Amygdala (tissue), 56 donors: ENCODE results near the gene ZGPAT.

Source experiments
- DNase-seq, 56 donors: peaks; one replicate each; lab custom pipeline; 2025; lab: John Stamatoyannopoulos, UW

The ZGPAT gene

DNA sequence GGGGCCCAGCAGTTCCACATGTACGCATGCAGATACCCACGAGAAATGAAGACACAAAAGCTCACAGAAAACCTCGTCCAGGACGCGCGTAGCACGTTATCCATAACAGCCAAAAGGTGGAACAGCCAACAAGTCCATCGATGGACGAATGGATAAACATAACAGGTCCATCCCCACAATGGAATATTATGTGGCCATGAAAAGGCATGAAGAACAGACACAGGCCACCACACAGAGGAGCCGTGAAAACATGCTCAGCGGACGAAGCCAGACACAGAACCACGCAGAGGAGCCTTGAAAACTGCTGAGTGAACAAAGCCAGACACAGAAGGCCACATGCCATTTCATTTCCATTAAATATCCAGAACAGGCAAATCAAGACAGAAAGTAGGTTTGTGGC lies 69.8 kb downstream of the ZGPAT start:
- no peak for DNase-seq

DNA sequence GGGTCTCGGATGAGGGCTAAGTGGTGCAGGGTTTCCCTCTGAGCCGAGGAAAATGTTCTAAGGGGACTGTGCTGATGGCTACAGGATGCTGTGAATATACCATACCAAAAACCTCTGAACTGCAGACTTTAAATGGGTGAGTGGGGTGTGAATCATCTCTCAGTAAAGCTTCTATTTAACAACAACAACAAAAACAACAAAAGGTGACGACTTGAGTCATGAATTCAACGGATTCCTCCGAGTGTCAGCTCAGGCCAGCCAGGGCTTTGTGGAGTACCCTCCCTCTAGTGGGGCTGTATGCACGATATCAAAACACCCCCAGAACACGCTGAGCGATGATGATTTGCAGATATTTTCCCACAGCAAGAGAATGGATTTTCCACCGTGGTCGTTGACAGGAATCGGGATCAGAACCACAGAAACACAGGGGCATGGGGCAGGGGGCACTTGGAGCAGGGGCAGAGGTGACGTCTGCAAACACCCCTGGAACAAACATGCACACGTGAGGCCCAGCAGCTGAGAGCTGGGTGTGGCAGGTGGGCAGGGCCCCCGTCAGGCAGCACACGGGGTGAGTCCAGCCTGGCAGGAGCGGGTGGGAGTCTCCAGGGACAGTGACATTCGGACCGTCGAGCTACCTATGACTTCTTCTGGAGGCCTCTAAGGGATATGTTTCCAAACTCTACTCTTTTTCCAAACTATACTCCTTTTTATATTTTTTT lies 70.4 kb downstream of the ZGPAT start:
- DNase-seq = no peak

DNA sequence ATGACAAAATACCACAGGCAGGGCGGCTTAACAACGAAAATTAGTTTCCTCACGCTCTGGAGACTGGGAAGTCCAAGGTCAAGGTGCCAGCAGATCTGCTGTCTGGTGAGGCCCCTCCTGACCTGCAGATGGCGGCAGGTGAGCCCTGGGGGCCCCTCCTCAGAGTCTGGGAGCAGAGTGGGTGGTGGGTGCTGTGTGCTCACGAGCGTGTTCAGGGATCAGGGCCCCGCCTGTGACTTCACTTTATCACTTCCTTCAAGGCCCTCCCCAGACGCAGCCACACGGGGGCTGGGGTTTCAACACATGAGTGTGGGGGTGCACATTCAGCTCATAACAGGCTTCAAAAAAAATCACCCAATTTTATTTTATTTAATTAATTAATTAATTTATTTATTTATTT lies 71.0 kb downstream of the ZGPAT start:
- no peak for DNase-seq

DNA sequence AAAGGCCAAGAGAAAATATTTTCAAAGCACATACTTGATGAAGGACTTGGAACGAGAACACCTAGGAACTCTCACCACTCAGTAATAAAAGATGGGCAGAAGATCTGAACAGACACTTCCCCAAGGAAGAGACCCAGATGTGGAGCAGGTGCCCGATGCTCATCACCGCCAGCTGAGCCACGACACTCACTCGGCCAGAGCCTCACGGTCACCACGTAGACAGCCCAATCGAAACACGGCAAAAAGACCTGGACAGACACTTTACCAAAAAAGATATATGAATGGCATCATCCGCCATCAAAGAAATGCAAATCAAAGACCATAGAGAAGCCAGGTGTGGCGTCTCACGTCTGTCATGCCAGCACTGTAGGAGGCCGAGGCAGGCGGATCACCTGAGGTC lies 73.3 kb downstream of the ZGPAT start:
- no peak for DNase-seq

DNA sequence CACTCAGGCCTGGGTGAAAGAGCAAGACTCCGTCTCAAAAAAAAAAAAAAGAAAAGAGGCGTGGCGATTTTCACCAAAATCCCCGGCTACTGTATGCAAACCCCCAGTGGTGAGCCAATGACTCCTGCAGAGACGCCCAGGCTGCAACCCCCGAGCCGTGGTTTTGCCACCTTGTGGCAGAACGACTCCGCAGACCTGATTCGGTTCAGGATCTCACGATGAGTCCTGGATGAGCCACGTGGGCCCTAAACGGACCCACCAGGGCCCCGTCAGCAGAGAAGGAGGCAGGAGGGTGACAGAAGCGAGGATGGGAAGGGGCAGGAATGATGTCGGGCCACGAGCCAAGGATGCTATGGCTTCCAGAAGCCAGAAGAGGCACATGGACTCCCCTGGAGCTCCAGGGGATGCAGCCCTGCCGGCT lies 74.2 kb downstream of the ZGPAT start:
- DNase-seq = no peak

DNA sequence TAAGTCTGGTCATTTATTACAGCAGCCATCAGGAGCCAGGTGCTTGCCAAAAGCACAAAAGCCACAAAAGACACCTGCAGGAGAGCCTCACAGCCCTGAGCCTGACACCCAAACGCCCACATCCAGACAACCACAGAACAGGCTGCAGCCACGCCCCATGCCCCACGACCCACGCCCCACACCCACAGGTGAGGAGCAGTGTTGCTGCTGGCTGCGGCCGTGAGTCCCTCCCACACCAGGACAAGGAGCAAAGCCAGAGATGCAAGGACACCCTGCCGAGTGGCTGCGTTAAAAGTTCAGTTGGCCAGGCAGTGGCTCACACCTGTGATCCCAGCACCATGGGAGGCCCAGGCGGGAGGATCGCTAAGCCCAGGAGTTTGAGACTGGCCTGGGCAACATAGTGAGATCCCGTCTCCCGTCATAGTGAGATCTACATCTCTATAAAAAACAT lies 74.7 kb downstream of the ZGPAT start:
- DNase-seq = no peak

DNA sequence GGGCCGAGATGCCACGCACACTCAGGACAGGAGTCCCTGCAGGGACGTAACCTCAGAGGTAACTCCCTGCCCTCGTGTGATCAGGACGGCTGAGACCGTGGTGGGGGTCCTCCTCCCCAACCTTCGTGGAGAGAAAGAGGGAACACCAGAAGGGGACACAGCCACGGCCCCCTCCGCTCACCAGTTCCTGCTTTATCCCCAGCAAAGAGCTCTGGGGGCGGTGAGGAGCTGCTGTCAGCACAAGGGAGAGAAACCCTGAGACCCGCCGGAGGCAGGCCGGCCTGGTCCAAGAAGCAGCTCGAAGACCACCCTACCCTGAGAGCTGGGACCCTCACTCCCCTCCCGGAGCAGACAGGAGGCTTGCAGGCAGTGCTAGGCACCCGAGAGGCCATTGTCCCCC lies 76.1 kb downstream of the ZGPAT start:
- no peak for DNase-seq

DNA sequence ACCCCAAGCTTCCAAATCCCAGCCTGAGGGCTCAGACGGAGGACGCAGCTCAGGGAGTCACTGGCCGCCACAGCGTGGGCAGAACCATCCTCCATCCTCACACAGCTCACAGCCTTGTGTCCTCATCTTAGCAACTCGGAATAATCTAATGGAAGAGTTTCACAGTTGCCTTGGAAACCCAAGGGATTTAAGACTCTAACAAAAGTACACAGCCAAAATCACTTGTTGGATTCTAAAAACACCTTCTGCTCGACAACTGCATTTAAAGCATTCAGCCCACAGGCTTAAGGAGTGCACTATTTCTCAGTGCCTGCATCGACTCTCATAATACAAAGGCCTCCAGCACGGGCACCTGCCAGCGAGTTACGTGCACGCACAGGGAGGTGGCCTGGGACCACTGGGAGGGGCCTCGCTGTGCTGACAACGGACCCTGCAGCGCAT lies 77.9 kb downstream of the ZGPAT start:
- DNase-seq = peak in 7 of 56 donors; percentile 10 to 46 (median 36)
